Activated CD4-positive, alpha-beta T cell treated with anti-CD3 and anti-CD28 coated beads, Interleukin-2, amount 10 ng/mL, durations not matched to agents 7 days and 5 days (primary cell): Measurements from ENCODE around the gene RNF220. TPM values are rescaled to one million over a fixed set of nuclear protein-coding genes. Genes with fewer than 3 reads are reported as not detected.
A peak's percentile ranks its signal among the peaks of the same experiment; 100 is the strongest.

Experiments used
- CTCF ChIA-PET: fragments of 350-600 bp; sonication (Branson Sonifier 250); formaldehyde crosslinking; loops from one replicate; lab custom pipeline; 2021; ENCODE audit warnings: antibody characterized with exemption; lab: Charles Lee
- POLR2A ChIA-PET: fragments of 350-600 bp; sonication (Branson Sonifier 250); formaldehyde crosslinking; loops from one replicate; lab custom pipeline; 2021; ENCODE audit warnings: antibody characterized with exemption; lab: Charles Lee
- DNase-seq: peaks from one replicate; pipeline ENCODE4 v3.0.0-alpha.2; 2020
- H3K27ac Mint-ChIP-seq: one replicate; pipeline ENCODE4 v1.8.0; 2021; ENCODE audit warnings: mild to moderate bottlenecking, moderate library complexity, mixed read lengths
- H3K27me3 Mint-ChIP-seq: one replicate; pipeline ENCODE4 v1.8.0; 2021; ENCODE audit warnings: mixed read lengths
- H3K36me3 Mint-ChIP-seq: one replicate; pipeline ENCODE4 v1.8.0; 2021; ENCODE audit warnings: low read depth, mixed read lengths
- H3K4me1 Mint-ChIP-seq: one replicate; pipeline ENCODE4 v1.8.0; 2021; ENCODE audit warnings: mixed read lengths
- H3K4me3 Mint-ChIP-seq: one replicate; pipeline ENCODE4 v1.8.0; 2021; ENCODE audit warnings: mild to moderate bottlenecking, moderate library complexity, mixed read lengths
- H3K9me3 Mint-ChIP-seq: one replicate; pipeline ENCODE4 v1.8.0; 2021; ENCODE audit warnings: mixed read lengths
- total RNA-seq, 2 experiments: library from RNA; stranded (reverse); gene quantifications; one replicate each; pipeline ENCODE4 v1.2.3, GENCODE V29; 2021

The RNF220 gene
- total RNA-seq, 2 experiments from 2014 or later: 82.9 to 88.4 TPM

DNA sequence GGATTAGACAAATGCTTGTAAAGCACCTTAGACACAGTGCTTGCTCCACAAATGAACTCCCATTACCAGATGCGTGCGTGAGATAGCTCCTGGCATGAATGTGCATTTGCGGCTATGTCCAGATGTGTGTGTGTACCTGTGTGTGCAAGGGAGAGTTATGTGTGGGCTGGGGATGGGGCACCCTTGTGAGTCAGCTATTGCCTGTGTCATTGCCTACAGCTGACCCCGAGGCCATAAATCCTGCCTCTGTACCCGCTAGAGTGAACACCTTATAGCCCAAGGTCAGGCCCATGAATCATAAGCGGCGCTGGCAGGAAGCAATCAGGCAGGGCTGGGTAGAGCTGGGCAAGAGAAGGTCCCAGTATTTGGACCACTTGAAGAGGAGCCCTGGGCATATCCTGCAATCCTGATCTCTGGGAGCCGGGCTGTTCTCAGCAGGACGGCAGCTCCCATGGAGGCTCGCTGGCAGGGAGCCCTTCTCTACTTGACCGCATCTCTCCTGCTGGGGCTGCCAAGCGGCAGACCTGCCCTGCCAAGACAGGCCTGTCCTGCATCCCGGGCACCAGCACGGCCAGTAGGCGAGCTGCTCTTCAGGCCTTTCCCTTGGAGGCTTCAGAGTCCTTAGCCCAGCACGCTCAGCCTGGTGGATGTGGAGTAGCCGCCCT lies 182.9 kb downstream of the RNF220 start:
- no peak overlapping the region for H3K27ac Mint-ChIP-seq
- ChIA-PET CTCF (interaction anchor here (1.1 to 1.2 kb wide), 2 partner anchors 9 to 19 kb away, joined by 3 read pairs; no protein-coding TSS in a partner anchor), POLR2A (no interaction called here)
- no peaks in the 10 kb centered on the region for H3K9me3 Mint-ChIP-seq
- H3K36me3 Mint-ChIP-seq: no peaks in the 10 kb centered on the region
- H3K4me3 Mint-ChIP-seq: no peak overlapping the region
- no peaks in the 10 kb centered on the region for H3K4me1 Mint-ChIP-seq
- DNase-seq: no peak
- no peaks in the 10 kb centered on the region for H3K27me3 Mint-ChIP-seq

DNA sequence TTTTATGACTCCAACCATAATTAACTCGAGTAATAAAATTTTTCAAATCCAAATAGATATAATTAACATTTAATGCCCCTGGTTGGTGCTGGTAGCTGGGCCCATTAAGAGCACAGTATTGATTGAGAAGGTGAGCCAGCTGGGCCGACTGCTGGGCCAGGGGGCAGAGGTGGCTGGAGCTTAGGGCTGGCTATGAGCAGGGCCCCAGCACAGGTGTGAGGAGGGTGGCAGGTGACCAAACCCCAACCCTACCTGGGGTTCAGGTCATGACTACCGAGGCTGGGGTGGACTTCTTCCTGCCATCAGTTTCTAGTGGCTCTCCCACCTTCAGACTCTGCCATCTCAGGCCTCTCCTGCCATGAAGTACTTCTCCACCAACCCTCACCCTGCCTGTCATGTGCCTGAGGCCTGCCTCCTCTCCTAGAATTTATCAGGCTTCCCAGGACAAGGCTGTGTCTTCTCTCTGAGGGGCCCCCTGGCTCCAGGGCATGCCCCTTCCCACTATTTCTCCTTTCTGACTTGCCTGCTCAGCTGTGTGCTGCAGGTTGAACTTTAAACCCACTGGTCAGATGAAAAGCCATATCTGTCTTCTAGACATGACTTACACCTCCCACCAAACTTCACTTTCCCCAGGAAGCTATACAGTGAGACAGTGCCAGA lies 183.6 kb downstream of the RNF220 start:
- Mint-ChIP-seq H3K36me3 (no peaks in the 10 kb centered on the region), H3K4me3 (no peak overlapping the region), H3K9me3 (no peaks in the 10 kb centered on the region), H3K27ac (no peak overlapping the region), H3K4me1 (no peaks in the 10 kb centered on the region), H3K27me3 (no peaks in the 10 kb centered on the region)
- POLR2A ChIA-PET: no interaction called here
- DNase-seq: no peak
- CTCF ChIA-PET: interaction anchor here (1.1 kb wide), 1 partner anchor 10 kb away, joined by 3 read pairs; no protein-coding TSS in a partner anchor

DNA sequence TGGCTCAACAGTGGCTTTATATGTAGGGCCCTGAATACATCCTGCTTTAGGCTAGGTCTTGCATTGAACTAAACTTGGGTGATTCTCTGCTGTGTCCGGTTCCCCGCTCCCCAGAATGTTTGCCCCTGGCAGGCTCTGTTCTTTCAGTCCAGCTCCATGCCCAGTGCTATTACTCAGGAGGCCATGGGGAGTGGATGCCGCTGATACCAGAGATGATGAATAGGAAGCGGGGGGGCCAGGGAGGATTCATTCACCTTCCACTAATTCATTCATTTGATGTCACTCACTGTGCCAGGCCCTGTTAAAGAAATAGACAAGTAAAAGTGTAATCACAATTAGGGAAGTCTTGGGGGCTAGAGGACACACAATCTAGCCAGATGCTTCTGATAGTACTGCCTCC lies 185.4 kb downstream of the RNF220 start:
- Mint-ChIP-seq H3K36me3 (no peaks in the 10 kb centered on the region), H3K4me3 (no peak overlapping the region), H3K4me1 (no peaks in the 10 kb centered on the region), H3K9me3 (no peaks in the 10 kb centered on the region), H3K27me3 (no peaks in the 10 kb centered on the region), H3K27ac (no peak overlapping the region)
- POLR2A ChIA-PET: no interaction called here
- no peak for DNase-seq
- CTCF ChIA-PET: no interaction called here

DNA sequence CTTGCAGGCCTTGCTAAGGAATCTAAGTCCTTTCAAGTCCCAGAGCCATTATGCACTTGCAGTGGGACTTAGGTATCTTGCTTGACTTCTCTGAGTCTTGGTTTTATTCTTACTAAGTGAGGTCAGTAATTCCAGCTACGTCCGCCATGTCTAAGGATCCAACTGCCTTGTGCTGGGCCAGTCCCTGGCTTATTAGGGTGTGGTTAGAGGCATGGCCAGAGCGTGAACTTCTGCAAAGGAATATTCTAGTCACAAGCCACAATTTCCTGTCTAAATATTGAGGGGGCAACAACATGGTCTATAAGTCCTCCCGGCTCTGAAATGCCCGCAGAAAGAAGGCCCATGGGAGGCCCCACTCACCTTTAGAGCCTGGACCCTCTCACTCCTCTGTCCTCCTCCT lies 186.3 kb downstream of the RNF220 start:
- CTCF ChIA-PET: no interaction called here
- DNase-seq: no peak
- Mint-ChIP-seq H3K4me3 (no peak overlapping the region), H3K27me3 (no peaks in the 10 kb centered on the region), H3K36me3 (no peaks in the 10 kb centered on the region), H3K27ac (no peak overlapping the region), H3K9me3 (no peaks in the 10 kb centered on the region), H3K4me1 (no peaks in the 10 kb centered on the region)
- POLR2A ChIA-PET: no interaction called here

DNA sequence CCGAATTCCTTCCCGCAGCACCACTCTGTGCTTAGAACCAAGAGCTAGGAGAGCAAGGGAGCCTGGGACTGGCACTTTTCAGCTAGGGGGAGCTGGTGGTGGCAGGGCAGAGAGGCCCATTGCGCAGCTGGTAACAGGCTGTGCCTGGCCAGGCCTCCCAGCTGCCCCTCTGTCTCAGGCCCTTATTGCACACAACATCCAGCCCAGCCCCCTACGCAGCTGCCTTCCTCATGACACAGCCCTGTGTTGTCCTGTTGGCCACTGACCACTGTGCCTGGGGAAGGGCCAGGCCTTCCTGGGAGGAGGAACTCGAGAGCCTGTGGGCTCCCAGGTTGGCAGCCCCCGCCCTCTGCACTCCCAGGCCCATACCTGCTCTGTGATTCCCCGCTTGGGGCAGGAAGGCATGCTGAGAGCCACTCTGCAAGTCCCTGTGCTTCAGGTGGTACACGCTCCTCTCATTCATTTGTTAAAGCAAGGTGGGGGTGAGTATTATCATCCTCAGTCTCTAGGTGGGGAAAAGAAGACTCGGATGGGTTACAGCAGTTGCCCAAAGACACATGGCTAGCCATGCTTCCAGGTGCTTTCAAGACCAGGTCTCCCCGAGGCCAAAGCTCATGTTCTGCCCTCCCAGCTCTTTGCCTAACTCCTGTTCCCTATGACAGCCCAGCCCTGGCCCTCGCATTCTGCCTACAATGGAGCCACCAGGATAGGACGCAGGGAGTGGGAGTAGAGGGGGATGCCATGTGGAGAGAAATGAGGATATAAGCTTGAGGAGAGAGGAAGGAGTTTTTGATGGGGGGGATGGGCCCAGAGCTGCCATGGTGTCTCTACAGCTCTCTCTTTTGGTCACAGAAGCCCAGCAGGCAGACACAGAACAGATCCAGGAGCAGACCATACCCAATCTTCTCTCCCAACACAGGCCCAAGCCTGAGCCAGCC lies 187.4 kb downstream of the RNF220 start:
- H3K4me1 Mint-ChIP-seq: no peaks in the 10 kb centered on the region
- H3K27me3 Mint-ChIP-seq: peaks cover 1% of the 10 kb centered on the region
- H3K4me3 Mint-ChIP-seq: no peak overlapping the region
- ChIA-PET POLR2A (no interaction called here), CTCF (interaction anchor here (1.2 to 3.6 kb wide), 4 partner anchors 21 to 214 kb away, joined by 3 to 13 read pairs (median 4); no protein-coding TSS in a partner anchor)
- H3K27ac Mint-ChIP-seq: no peak overlapping the region
- DNase-seq: no peak
- no peaks in the 10 kb centered on the region for H3K9me3 Mint-ChIP-seq
- no peaks in the 10 kb centered on the region for H3K36me3 Mint-ChIP-seq

DNA sequence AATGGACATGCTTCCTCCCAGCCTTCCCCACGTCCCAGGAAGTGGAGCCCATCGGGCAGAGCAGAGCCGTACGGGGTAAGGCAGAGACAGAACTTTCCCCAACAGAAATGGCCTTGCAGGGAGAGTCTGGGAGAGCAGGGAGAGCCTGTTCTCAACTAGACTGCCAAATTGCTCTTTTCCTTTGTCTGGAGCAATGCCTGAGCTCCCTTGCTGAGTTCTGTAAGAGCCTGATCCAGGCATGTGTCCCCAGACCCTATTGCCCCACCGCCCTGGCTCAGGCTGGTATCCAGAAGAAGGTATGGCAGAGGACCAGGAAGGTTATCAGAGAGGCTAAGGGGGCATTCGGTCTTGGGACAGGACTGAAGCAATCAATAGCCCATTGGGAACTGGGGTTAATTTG lies 189.3 kb downstream of the RNF220 start:
- Mint-ChIP-seq H3K9me3 (no peaks in the 10 kb centered on the region), H3K27ac (no peak overlapping the region), H3K27me3 (peaks cover 3% of the 10 kb centered on the region), H3K4me3 (no peak overlapping the region), H3K4me1 (no peaks in the 10 kb centered on the region), H3K36me3 (no peaks in the 10 kb centered on the region)
- POLR2A ChIA-PET: no interaction called here
- no peak for DNase-seq
- CTCF ChIA-PET: interaction anchor here (1.0 to 3.6 kb wide), 5 partner anchors 8 to 379 kb away, joined by 3 to 13 read pairs (median 5); no protein-coding TSS in a partner anchor

DNA sequence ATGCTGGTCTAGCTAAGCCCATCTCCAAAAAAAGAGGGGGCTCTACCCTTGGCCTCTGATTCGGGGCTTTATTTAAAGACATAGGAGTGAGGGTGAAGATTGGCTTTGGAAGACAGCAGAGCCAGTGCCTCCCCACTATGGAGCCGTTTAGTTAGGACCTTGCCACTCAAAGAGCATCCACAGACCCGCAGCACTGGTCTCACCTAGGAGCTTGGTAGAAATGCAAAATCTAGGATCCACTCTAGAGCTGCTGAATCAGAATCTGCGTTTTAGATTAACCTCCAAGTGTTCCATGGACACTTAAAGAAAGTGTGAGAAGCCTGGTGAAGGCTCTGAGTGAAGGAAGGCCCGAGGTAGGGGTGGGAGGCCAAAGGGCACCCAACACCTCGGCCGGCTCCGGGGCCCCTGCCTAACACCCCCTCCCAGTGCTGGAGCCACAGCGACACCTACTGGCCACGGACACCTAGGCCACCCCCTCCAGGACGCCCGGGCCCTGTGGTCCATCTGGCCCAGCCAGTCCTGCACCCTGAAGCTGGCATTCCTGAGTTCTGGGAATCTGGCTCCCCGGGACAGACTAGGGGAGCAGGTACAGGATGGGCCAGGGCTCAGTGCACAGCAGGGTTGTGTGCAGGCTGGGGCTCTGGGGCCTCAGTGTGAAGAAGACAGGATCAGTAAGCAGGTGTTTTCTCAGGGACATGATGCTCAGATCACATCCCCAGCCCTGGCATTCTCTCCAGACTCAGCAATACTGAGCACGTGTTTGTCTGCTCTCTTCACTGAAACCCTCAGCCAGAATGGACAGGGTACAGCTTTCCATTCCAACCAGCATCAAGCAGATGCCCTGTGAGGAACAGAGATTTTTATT lies 190.0 kb downstream of the RNF220 start:
- Mint-ChIP-seq H3K36me3 (no peaks in the 10 kb centered on the region), H3K4me1 (no peaks in the 10 kb centered on the region), H3K9me3 (no peaks in the 10 kb centered on the region), H3K27me3 (peaks cover 3% of the 10 kb centered on the region), H3K4me3 (no peak overlapping the region), H3K27ac (no peak overlapping the region)
- ChIA-PET POLR2A (no interaction called here), CTCF (interaction anchor here (0.6 to 3.6 kb wide), 10 partner anchors 9 to 379 kb away, joined by 3 to 13 read pairs (median 3); no protein-coding TSS in a partner anchor)
- peak; percentile 77 for DNase-seq

DNA sequence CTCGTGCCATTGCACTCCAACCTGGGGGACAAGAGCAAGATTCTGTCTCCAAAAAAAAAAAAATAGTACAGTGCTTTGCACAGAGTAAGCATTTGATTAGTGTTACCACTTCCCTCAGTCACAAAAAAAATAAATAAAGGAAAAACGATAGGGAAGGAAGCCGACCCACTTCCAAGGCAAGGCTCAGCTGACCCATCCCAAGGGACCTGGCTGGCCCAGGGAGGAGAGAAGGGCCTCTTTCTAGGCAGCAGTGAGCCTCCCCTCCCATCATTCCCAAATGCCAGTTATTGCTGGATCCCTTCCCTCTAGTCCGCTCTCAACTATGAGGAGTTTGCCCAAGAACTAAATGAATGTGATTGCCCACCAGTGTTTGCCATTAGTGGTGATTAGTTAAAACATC lies 191.5 kb downstream of the RNF220 start:
- CTCF ChIA-PET: interaction anchor here (1.2 kb wide), 1 partner anchor 10 kb away, joined by 3 read pairs; no protein-coding TSS in a partner anchor
- no peak for DNase-seq
- Mint-ChIP-seq H3K27me3 (peaks cover 3% of the 10 kb centered on the region), H3K4me3 (no peak overlapping the region), H3K9me3 (no peaks in the 10 kb centered on the region), H3K4me1 (no peaks in the 10 kb centered on the region), H3K27ac (no peak overlapping the region), H3K36me3 (no peaks in the 10 kb centered on the region)
- POLR2A ChIA-PET: no interaction called here

DNA sequence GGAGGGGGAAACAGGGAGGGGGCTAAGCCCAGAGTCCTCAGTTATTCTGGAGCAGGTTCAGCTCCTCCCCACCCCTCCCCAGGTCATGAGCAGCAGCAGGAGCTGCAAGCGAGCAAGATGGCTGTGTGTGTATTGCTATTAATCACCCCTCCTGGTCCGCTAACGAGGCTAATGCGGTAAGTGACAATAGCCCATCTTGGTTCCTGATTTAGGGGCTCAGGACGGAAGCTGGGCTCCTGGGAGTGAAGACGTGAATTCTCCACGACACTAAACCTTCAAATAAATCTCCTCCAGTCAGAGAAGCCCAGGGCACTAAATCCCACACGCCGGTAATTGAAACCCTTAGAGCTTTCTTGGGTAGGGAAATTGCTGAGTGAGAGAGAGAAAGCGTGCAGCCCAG lies 193.1 kb downstream of the RNF220 start:
- Mint-ChIP-seq H3K4me3 (no peak overlapping the region), H3K27me3 (peaks cover 3% of the 10 kb centered on the region), H3K27ac (no peak overlapping the region), H3K9me3 (no peaks in the 10 kb centered on the region), H3K36me3 (no peaks in the 10 kb centered on the region), H3K4me1 (no peaks in the 10 kb centered on the region)
- ChIA-PET POLR2A (no interaction called here), CTCF (no interaction called here)
- DNase-seq: no peak

DNA sequence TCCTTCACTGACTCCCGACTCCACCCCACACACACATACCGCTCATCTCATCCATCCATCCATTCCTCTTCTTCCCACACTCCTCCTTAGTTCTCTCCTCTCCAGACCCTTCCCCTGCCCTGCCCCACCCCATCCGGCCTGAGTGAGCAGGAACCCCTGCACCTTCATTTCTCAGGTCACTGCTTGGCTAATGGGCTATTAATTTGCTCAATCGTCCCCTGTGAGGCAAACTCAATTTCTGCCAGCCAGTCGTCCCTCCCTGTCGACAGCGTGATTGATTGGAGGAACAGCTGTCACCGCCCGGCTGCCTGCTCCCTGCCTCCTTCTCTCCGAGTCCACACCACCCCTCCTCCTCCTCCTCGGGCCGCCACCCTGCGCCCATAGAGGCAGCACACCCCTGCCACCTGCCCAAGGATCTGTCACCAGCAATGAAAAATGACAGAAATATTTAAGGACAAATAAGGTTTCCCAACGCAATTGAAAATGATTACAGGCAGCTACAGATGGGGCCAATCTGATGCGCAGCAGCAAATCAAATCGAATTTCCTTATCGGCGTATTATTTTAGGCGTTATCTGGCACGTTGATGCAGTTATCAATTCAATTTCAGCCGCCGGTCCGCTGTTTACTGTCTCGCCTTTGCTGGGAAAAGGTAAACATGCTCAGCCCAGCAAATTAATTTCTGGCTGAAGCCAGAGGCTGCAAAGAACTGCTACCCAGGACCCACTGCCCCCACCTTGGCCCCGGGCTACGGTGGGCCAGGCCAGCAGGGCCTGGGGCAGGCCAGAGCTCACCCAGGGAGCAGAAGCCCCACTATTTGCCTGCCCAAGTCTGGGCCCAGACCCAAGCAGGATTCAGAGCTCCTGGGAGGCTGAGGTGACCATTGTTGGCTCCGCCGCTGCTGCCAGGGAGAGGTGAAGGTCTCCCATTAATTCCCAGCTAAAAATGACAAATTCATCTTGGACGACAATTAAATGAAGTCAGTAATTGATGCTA lies 197.9 kb downstream of the RNF220 start:
- Mint-ChIP-seq H3K4me1 (no peaks in the 10 kb centered on the region), H3K27me3 (no peaks in the 10 kb centered on the region), H3K36me3 (no peaks in the 10 kb centered on the region), H3K27ac (no peak overlapping the region), H3K4me3 (no peak overlapping the region), H3K9me3 (no peaks in the 10 kb centered on the region)
- ChIA-PET POLR2A (no interaction called here), CTCF (interaction anchor here (0.5 kb wide), 1 partner anchor 406 kb away, joined by 3 read pairs; no protein-coding TSS in a partner anchor)
- no peak for DNase-seq

DNA sequence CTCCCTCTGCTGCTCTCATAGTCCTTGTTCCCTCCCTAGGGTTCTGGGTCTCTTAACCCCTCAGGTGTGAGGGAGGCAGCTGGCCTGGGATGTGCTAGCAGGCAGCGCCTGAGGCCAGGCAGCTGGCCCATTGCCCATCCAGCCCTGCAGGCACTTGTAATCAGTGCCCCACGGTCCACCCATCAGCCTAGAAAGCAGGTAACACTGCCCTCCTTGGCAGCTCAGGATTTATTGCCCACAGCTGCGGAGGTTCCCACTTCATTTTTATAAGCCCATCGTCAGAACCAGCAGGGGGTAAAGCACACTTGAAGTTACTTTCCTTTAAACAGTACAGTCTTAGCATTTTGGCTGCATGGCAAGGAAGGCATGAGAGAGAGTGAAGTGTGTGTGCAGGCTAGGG lies 198.7 kb downstream of the RNF220 start:
- ChIA-PET CTCF (no interaction called here), POLR2A (no interaction called here)
- no peak for DNase-seq
- Mint-ChIP-seq H3K27ac (no peak overlapping the region), H3K27me3 (no peaks in the 10 kb centered on the region), H3K36me3 (no peaks in the 10 kb centered on the region), H3K4me1 (no peaks in the 10 kb centered on the region), H3K9me3 (no peaks in the 10 kb centered on the region), H3K4me3 (no peak overlapping the region)
